Measurements from ENCODE around the gene OR1J2. TPM values are rescaled to one million over a fixed set of nuclear protein-coding genes. Genes with fewer than 3 reads are reported as not detected.

Gene OR1J2
- total RNA-seq, 1 donor from 2014 or later = not detected

- Histone ChIP-seq H3K4me3 (no peak overlapping the region), H3K4me1 (no peaks in the 10 kb centered on the region), H3K27me3 (no peaks in the 10 kb centered on the region), H3K27ac (no peak overlapping the region), H3K36me3 (no peaks in the 10 kb centered on the region), H3K9me3 (no peaks in the 10 kb centered on the region)
- intact Hi-C loops (cut with DNase I) = no loop called here
- TF ChIP-seq POLR2AphosphoS5 (IDR thresholded peaks at IDR 0.05; ENCODE audit: insufficient read depth in 1 of 2, low read depth in 1 of 2) (no peak), CTCF (IDR thresholded peaks at IDR 0.05) (no peak), POLR2A (IDR thresholded peaks at IDR 0.05) (no peak)
- DNase-seq (ENCODE audit: extremely low spot score in 2 of 2) = no peak
Observed at GRCh38 chr9:122474561-122474960, 36.0 kb upstream of the OR1J2 start.

- Histone ChIP-seq H3K4me1 (no peaks in the 10 kb centered on the region), H3K4me3 (no peak overlapping the region), H3K27me3 (no peaks in the 10 kb centered on the region), H3K9me3 (no peaks in the 10 kb centered on the region), H3K36me3 (no peaks in the 10 kb centered on the region), H3K27ac (no peak overlapping the region)
- TF ChIP-seq CTCF (IDR thresholded peaks at IDR 0.05) = no peak
- no peak for TF ChIP-seq POLR2AphosphoS5 (IDR thresholded peaks at IDR 0.05; ENCODE audit: insufficient read depth in 1 of 2, low read depth in 1 of 2)
- TF ChIP-seq POLR2A (IDR thresholded peaks at IDR 0.05) = no peak
- intact Hi-C loops (cut with DNase I) = no loop called here
- DNase-seq (ENCODE audit: extremely low spot score in 2 of 2) = no peak
Observed at GRCh38 chr9:122475717-122476116, 34.9 kb upstream of the OR1J2 start.

- Histone ChIP-seq H3K27me3 (no peaks in the 10 kb centered on the region), H3K9me3 (no peaks in the 10 kb centered on the region), H3K4me3 (no peak overlapping the region), H3K27ac (no peak overlapping the region), H3K4me1 (no peaks in the 10 kb centered on the region), H3K36me3 (no peaks in the 10 kb centered on the region)
- TF ChIP-seq POLR2AphosphoS5 (IDR thresholded peaks at IDR 0.05; ENCODE audit: insufficient read depth in 1 of 2, low read depth in 1 of 2) = no peak
- no peak for TF ChIP-seq CTCF (IDR thresholded peaks at IDR 0.05)
- TF ChIP-seq POLR2A (IDR thresholded peaks at IDR 0.05) = no peak
- intact Hi-C loops (cut with DNase I) = no loop called here
- DNase-seq (ENCODE audit: extremely low spot score in 2 of 2) = no peak
Observed at GRCh38 chr9:122477346-122477745, 33.3 kb upstream of the OR1J2 start.

GRCh38 chr9:122477826-122478225 is 32.8 kb upstream of the OR1J2 start, which contains the start of gene OR1J1:
OR1J1 (minus strand) TSS chr9:122477926; CDS start chr9:122477926, 0 bp downstream.
- Histone ChIP-seq H3K9me3 (no peaks in the 10 kb centered on the region), H3K4me1 (no peaks in the 10 kb centered on the region), H3K36me3 (no peaks in the 10 kb centered on the region), H3K4me3 (no peak within 1 kb of the TSS), H3K27me3 (no peaks in the 10 kb centered on the region), H3K27ac (no peak within 1 kb of the TSS)
- DNase-seq (ENCODE audit: extremely low spot score in 2 of 2) = no peak
- intact Hi-C loops (cut with DNase I) = no loop called here
- no peak for TF ChIP-seq POLR2A (IDR thresholded peaks at IDR 0.05)
- TF ChIP-seq CTCF (IDR thresholded peaks at IDR 0.05) = no peak
- TF ChIP-seq POLR2AphosphoS5 (IDR thresholded peaks at IDR 0.05; ENCODE audit: insufficient read depth in 1 of 2, low read depth in 1 of 2) = no peak

GRCh38 chr9:122479062-122479461 is 31.5 kb upstream of the OR1J2 start:
- intact Hi-C loops (cut with DNase I) = no loop called here
- DNase-seq (ENCODE audit: extremely low spot score in 2 of 2) = no peak

More at GRCh38 chr9:122479062-122479461, 31.5 kb upstream of the OR1J2 start:
- no peaks in the 10 kb centered on the region for H3K4me1 ChIP-seq
- no peaks in the 10 kb centered on the region for H3K9me3 ChIP-seq
- no peak overlapping the region for H3K27ac ChIP-seq
- no peak overlapping the region for H3K4me3 ChIP-seq
- TF ChIP-seq CTCF (IDR thresholded peaks at IDR 0.05) (no peak), POLR2A (IDR thresholded peaks at IDR 0.05) (no peak), POLR2AphosphoS5 (IDR thresholded peaks at IDR 0.05; ENCODE audit: insufficient read depth in 1 of 2, low read depth in 1 of 2) (no peak)
- H3K27me3 ChIP-seq = no peaks in the 10 kb centered on the region
- no peaks in the 10 kb centered on the region for H3K36me3 ChIP-seq

All from vagina (tissue), 2 donors.